ENCODE results near the gene MIS18A.

Gene MIS18A

GRCh38 chr21:32256873-32257620, 21.8 kb downstream of the MIS18A start:
- in situ Hi-C loops (cut with HindIII; ENCODE audit: low sequenced_read_pairs) = no loop called here

GRCh38 chr21:32256251-32256650, 22.6 kb downstream of the MIS18A start:
- in situ Hi-C loops (cut with HindIII; ENCODE audit: low sequenced_read_pairs) = no loop called here

GRCh38 chr21:32253215-32253641, 25.6 kb downstream of the MIS18A start:
- in situ Hi-C loops (cut with HindIII; ENCODE audit: low sequenced_read_pairs) = no loop called here

- in situ Hi-C loops (cut with HindIII; ENCODE audit: low sequenced_read_pairs) = no loop called here
Measured at GRCh38 chr21:32252136-32252535, 26.7 kb downstream of the MIS18A start.

GRCh38 chr21:32249511-32250280, 29.2 kb downstream of the MIS18A start:
- in situ Hi-C loops (cut with HindIII; ENCODE audit: low sequenced_read_pairs) = no loop called here

- in situ Hi-C loops (cut with HindIII; ENCODE audit: low sequenced_read_pairs) = no loop called here
Measured at GRCh38 chr21:32248571-32249461, 30.0 kb downstream of the MIS18A start.

- in situ Hi-C loops (cut with HindIII; ENCODE audit: low sequenced_read_pairs) = no loop called here
Measured at GRCh38 chr21:32246571-32247140, 32.2 kb downstream of the MIS18A start.

GRCh38 chr21:32245971-32246370, 32.9 kb downstream of the MIS18A start:
- in situ Hi-C loops (cut with HindIII; ENCODE audit: low sequenced_read_pairs) = no loop called here

GRCh38 chr21:32240851-32241687, 37.8 kb downstream of the MIS18A start:
- in situ Hi-C loops (cut with HindIII; ENCODE audit: low sequenced_read_pairs) = no loop called here

GRCh38 chr21:32239551-32239950, 39.3 kb downstream of the MIS18A start:
- in situ Hi-C loops (cut with HindIII; ENCODE audit: low sequenced_read_pairs) = no loop called here

GRCh38 chr21:32238063-32238462, 40.8 kb downstream of the MIS18A start:
- in situ Hi-C loops (cut with HindIII; ENCODE audit: low sequenced_read_pairs) = no loop called here

- in situ Hi-C loops (cut with HindIII; ENCODE audit: low sequenced_read_pairs) = no loop called here
Measured at GRCh38 chr21:32237021-32237420, 41.8 kb downstream of the MIS18A start.

- in situ Hi-C loops (cut with HindIII; ENCODE audit: low sequenced_read_pairs) = no loop called here
Measured at GRCh38 chr21:32233722-32234301, 45.0 kb downstream of the MIS18A start.

- in situ Hi-C loops (cut with HindIII; ENCODE audit: low sequenced_read_pairs) = no loop called here
Measured at GRCh38 chr21:32233055-32233546, 45.7 kb downstream of the MIS18A start.

- in situ Hi-C loops (cut with HindIII; ENCODE audit: low sequenced_read_pairs) = no loop called here
Measured at GRCh38 chr21:32226444-32226843, 52.4 kb downstream of the MIS18A start.
